ENCODE measurements around the gene L3MBTL3.

- TF ChIP-seq CTCF (conservative IDR thresholded peaks at IDR 0.05; ENCODE audit: low read depth, low read length) (no peak), EZH2 (IDR thresholded peaks at IDR 0.05; ENCODE audit: low read length, unreplicated experiment) (no peak), EZH2phosphoT487 (IDR thresholded peaks at IDR 0.05; ENCODE audit: borderline replicate concordance, low read length) (no peak)
Observed at GRCh38 chr6:130065609-130066156, 47.3 kb downstream of the L3MBTL3 start.
